Gastrocnemius medialis (tissue), 4 donors: Measurements from ENCODE around the gene COBL. TPM values are rescaled to one million over a fixed set of nuclear protein-coding genes. Genes with fewer than 3 reads are reported as not detected.
A peak's percentile ranks its signal among the peaks of the same experiment; 100 is the strongest.

Source experiments
- ATAC-seq, 2 donors: fragments of 150-250 bp; one replicate each; pipeline ENCODE4 v1.9.1; 2016
- DNase-seq, 2 donors: peaks; one replicate each; pipeline ENCODE4 v3.0.0-alpha.2; 2019
- H3K27ac ChIP-seq, 4 donors: fragments of 200-600 bp; sonication (generic); 1 replicate in 1 of 4; 2 replicates in 3 of 4; pipeline ENCODE4 v1.5.1; 2016 to 2018; ENCODE audit warnings: mild to moderate bottlenecking in 2 of 4, moderate library complexity in 1 of 4
- H3K27me3 ChIP-seq, 3 donors: fragments of 200-600 bp; sonication (generic) in 2 of 3; 1 replicate in 1 of 3; 2 replicates in 2 of 3; pipeline versions ENCODE4 v1.5.1 to v1.6.0; 2016 to 2019; ENCODE audit warnings: mild to moderate bottlenecking in 1 of 3, moderate library complexity in 1 of 3
- H3K36me3 ChIP-seq, 2 donors: fragments of 200-600 bp; sonication (generic) in 1 of 2; one replicate each; pipeline ENCODE4 v1.5.1; 2017 to 2018
- H3K4me1 ChIP-seq, 2 donors: fragments of 200-600 bp; sonication (generic) in 1 of 2; one replicate each; pipeline ENCODE4 v1.5.1; 2016 to 2017; ENCODE audit warnings: mild to moderate bottlenecking in 2 of 2
- H3K4me3 ChIP-seq, 4 donors: fragments of 200-600 bp; sonication (generic) in 3 of 4; 1 replicate in 1 of 4; 2 replicates in 3 of 4; pipeline ENCODE4 v1.5.1; 2016 to 2019; ENCODE audit warnings: mild to moderate bottlenecking in 2 of 4
- H3K9me3 ChIP-seq, 3 donors: fragments of 200-600 bp; sonication (generic) in 2 of 3; 1 replicate in 1 of 3; 2 replicates in 2 of 3; pipeline ENCODE4 v1.5.1; 2016 to 2019
- POLR2A ChIP-seq, 2 donors: fragments of 450-650 bp; IDR thresholded peaks; one replicate each; pipeline ENCODE4 v1.6.1; 2017; ENCODE audit warnings: antibody characterized with exemption in 2 of 2, mild to moderate bottlenecking in 2 of 2, moderate library complexity in 2 of 2
- in situ Hi-C, 4 donors: fragments of 200-750 bp; cut with MboI; loops; one replicate each; pipeline versions ENCODE4 v1.15.0 to v1.8.0; 2017; ENCODE audit warnings: low sequenced_read_pairs in 4 of 4
- intact Hi-C: fragments of 100-400 bp; cut with DNase I; formaldehyde crosslinking; loops from one replicate; pipeline ENCODE4 v1.15.1; 2023; ENCODE audit warnings: low total_unique reads
- total RNA-seq, 4 donors: library from RNA; depleted of rRNA; stranded (reverse); fragments of >200 nt; gene quantifications; one replicate each; pipeline versions ENCODE4 v1.1.0 to v1.2.3, GENCODE V29; 2016
- TF ChIP-seq, protein P1 (sequence below), 5 experiments: fragments of 450-650 bp in 3 of 5; fragments of 200-600 bp in 2 of 5; sonication (generic) in 2 of 5; IDR thresholded peaks in 4 of 5; conservative IDR thresholded peaks in 1 of 5; 1 replicate in 4 of 5; 2 replicates in 1 of 5; pipeline ENCODE4 v1.5.1; 2016 to 2019; ENCODE audit warnings: antibody characterized with exemption in 5 of 5, mild to moderate bottlenecking in 3 of 5, moderate library complexity in 3 of 5

COBL gene
- total RNA-seq, 4 donors from 2014 or later = 82.1 to 170 (median 124) TPM

DNA sequence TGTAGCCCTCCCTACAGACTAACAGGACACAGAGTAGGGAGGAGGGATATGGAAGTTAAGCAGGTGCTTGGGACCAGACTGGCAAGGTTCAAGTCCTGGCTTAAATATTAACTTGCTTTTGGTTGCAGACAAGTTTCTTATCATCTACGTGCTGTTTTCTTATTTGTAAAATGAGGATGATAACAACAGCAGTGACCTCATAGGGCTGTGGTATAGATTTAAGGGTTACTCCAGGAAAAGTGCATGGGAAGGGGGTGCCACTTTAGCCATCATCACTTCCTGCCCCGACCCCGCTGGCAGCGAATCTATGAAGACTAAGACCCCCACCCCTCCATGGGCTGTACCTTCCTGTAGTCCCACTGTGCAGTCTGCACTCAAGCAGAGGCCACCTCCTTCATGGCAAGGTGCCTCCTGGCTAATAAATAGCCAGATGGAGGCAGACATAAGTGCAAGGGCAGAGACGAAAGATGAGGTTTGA is 250.2 kb downstream of the COBL start:
- no peak overlapping the region for H3K4me3 ChIP-seq
- peaks cover 9 to 14% of the 10 kb centered on the region in 2 donors for H3K4me1 ChIP-seq
- ATAC-seq (no peak), DNase-seq (no peak)
- H3K36me3 ChIP-seq = no peaks in the 10 kb centered on the region
- H3K27ac ChIP-seq = no peak overlapping the region
- H3K9me3 ChIP-seq = no peaks in the 10 kb centered on the region
- H3K27me3 ChIP-seq = no peaks in the 10 kb centered on the region
- no peak for TF ChIP-seq POLR2A (IDR thresholded peaks at IDR 0.05)
- TF ChIP-seq, protein P1, sequence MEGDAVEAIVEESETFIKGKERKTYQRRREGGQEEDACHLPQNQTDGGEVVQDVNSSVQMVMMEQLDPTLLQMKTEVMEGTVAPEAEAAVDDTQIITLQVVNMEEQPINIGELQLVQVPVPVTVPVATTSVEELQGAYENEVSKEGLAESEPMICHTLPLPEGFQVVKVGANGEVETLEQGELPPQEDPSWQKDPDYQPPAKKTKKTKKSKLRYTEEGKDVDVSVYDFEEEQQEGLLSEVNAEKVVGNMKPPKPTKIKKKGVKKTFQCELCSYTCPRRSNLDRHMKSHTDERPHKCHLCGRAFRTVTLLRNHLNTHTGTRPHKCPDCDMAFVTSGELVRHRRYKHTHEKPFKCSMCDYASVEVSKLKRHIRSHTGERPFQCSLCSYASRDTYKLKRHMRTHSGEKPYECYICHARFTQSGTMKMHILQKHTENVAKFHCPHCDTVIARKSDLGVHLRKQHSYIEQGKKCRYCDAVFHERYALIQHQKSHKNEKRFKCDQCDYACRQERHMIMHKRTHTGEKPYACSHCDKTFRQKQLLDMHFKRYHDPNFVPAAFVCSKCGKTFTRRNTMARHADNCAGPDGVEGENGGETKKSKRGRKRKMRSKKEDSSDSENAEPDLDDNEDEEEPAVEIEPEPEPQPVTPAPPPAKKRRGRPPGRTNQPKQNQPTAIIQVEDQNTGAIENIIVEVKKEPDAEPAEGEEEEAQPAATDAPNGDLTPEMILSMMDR (IDR thresholded peaks at IDR 0.05 in 4 of 5, conservative IDR thresholded peaks at IDR 0.05 in 1 of 5) = no peak
- intact Hi-C loops (loop anchor here (5.0 to 10.0 kb wide), 5 partner anchors 274 to 859 kb away; no protein-coding TSS in a partner anchor), in situ Hi-C loops (loop anchor here in 2 of 4 donors (25.0 kb wide), 2 partner anchors 279 to 604 kb away; partner anchors contain the start of genes FIGNL1 (in 2 of the 2) and GRB10 (in 2 of the 2))

DNA sequence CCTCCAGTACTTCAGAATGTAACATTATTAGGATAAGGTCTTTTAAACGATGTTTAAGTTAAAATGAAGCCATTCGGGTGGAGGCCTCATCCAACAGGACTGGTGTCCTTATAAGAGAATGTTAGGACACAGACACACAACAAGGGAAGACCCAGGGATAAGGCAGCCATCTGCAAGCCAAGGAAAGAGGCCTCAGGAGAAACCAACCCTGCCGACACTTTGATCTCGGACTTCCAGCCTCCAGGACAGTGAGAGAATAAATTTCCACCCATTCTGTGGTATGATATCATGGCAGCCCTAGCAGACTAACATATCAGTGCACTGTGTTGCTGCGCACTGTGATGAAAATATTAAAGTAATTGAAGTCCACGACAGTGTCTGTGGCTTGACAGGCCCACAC is 250.8 kb downstream of the COBL start:
- no peak for ATAC-seq
- in situ Hi-C loops = loop anchor here in 2 of 4 donors (25.0 kb wide), 2 partner anchors 278 to 603 kb away; partner anchors contain the start of genes FIGNL1 (in 2 of the 2) and GRB10 (in 2 of the 2)

DNA sequence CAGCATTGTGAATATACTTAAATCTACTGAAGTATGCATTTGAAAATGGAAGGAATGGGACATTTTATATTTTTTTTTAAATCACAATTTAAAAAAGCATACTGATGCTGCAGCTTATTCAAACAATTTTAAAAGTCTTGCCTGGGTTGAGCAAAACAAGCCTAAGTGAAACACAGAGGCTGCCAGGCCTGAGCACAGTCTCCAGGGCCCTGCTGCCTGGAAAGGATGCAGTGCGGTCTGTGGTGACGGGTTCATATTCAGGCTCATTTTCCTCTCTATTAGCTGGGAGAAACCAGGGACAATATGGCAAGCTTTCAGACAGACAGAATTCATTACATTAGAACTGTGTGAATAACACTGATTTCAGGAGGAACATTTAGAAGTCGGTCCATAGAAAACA is 251.9 kb downstream of the COBL start:
- H3K4me3 ChIP-seq = no peak overlapping the region
- DNase-seq (no peak), ATAC-seq (no peak)
- peaks cover 9 to 13% of the 10 kb centered on the region in 2 donors for H3K4me1 ChIP-seq
- intact Hi-C loops (loop anchor here (5.0 to 10.0 kb wide), 5 partner anchors 272 to 857 kb away; no protein-coding TSS in a partner anchor), in situ Hi-C loops (loop anchor here in 2 of 4 donors (25.0 kb wide), 2 partner anchors 277 to 602 kb away; partner anchors contain the start of genes FIGNL1 (in 2 of the 2) and GRB10 (in 2 of the 2))
- H3K36me3 ChIP-seq = no peaks in the 10 kb centered on the region
- TF ChIP-seq, protein P1 (IDR thresholded peaks at IDR 0.05 in 4 of 5, conservative IDR thresholded peaks at IDR 0.05 in 1 of 5) = no peak
- TF ChIP-seq POLR2A (IDR thresholded peaks at IDR 0.05) = no peak
- no peaks in the 10 kb centered on the region for H3K9me3 ChIP-seq
- H3K27me3 ChIP-seq = no peaks in the 10 kb centered on the region
- no peak overlapping the region for H3K27ac ChIP-seq

More for the DNA sequence above, 250.8 kb downstream of the COBL start:
- intact Hi-C loops = loop anchor here (5.0 to 10.0 kb wide), 5 partner anchors 273 to 858 kb away; no protein-coding TSS in a partner anchor
- H3K4me3 ChIP-seq = no peak overlapping the region
- H3K9me3 ChIP-seq = no peaks in the 10 kb centered on the region
- DNase-seq = no peak
- TF ChIP-seq POLR2A (IDR thresholded peaks at IDR 0.05) = no peak
- TF ChIP-seq, protein P1 (IDR thresholded peaks at IDR 0.05 in 4 of 5, conservative IDR thresholded peaks at IDR 0.05 in 1 of 5) = no peak
- H3K36me3 ChIP-seq = no peaks in the 10 kb centered on the region
- H3K27me3 ChIP-seq = no peaks in the 10 kb centered on the region
- peaks cover 9 to 14% of the 10 kb centered on the region in 2 donors for H3K4me1 ChIP-seq
- no peak overlapping the region for H3K27ac ChIP-seq

DNA sequence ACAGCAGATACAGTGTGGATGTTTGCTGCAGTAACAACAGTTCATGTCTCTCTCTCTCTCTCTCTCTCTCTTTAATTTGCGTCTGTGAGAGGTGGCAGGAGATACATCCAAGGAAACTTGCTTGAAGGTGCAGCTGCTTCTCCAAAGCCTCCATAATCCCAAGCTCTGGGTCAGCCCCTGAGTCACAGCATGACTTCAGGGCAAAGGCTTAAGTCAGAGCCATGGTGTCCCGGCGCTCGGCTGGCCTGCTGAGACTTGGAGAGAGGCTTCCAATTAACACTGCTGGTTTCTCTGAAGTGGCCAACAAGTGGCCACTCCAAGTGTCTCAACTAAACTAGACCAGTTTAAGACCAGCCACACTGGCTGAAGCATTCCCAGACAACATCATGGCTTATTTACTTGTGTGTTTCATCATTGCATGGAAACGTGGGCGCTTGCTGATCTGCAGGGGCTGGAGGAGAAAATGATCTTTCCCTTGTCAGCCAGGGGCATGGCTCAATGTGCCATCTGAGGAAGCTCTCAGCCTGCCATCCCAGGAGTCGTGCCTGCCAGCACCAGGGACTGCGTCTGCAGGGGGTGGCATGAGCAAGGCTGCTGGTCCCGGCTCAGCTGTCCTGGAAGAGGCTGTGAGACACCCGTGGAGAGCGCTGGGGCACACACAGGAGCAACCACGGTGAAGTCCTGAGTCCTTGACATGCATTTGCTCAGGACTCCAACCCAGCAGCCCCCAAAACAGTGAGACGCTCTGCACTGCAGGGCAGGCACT is 254.2 kb downstream of the COBL start:
- H3K9me3 ChIP-seq = no peaks in the 10 kb centered on the region
- intact Hi-C loops = loop anchor here (10.0 kb wide), 2 partner anchors 468 to 598 kb away; no protein-coding TSS in a partner anchor
- no peak for TF ChIP-seq POLR2A (IDR thresholded peaks at IDR 0.05)
- TF ChIP-seq, protein P1 (IDR thresholded peaks at IDR 0.05 in 4 of 5, conservative IDR thresholded peaks at IDR 0.05 in 1 of 5) = no peak
- peaks cover 3 to 6% of the 10 kb centered on the region in 2 donors for H3K4me1 ChIP-seq
- no peaks in the 10 kb centered on the region for H3K36me3 ChIP-seq
- in situ Hi-C loops = loop anchor here in 2 of 4 donors (25.0 kb wide), 2 partner anchors 275 to 600 kb away; partner anchors contain the start of genes FIGNL1 (in 2 of the 2) and GRB10 (in 2 of the 2)
- DNase-seq = peak in 1 of 2 donors; percentile 37
- H3K27ac ChIP-seq = peak overlapping the region in 2 of 4 donors; percentile 24 to 41
- no peaks in the 10 kb centered on the region for H3K27me3 ChIP-seq
- H3K4me3 ChIP-seq = no peak overlapping the region
- ATAC-seq = peak; percentile 25 to 64
